Measurements from ENCODE around the gene RAMP1.

The RAMP1 gene

DNA sequence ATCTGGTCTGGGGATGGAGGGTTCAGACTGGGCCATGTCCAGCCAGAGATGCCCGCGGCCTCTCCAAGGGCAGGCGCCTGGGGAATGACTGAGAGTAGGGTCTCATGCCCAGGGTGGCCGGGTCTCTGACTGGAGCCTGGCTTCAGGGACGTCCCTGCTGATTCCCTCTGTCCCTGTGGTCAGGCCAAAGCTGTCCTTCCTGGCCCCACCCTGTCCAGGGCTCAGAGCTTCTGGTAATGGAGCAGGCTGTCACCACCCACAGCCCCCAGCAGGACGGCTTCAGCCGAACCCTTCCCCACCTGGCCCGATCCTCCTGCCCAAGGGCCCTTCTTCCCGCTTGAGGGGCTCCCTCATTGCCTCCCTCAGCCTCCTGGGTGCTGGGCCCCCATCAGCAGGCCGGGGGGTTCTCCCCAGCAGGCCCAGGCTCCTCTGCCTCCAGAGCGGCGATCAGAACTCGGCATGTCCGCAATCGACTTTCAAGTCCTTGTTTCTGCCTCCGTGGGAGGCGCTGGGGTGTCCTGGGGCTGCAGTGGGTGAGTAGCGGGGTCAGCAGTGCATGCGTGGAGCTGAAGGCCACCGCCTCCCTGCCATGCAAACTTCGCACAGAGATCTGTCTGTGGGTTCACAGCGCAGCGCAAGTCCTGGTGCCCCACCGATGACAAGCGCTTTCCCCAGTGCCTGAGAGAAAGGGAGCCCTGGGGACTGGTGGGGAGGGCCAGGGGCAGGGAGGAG is 18.3 kb downstream of the RAMP1 start:
- DNase-seq = no peak

DNA sequence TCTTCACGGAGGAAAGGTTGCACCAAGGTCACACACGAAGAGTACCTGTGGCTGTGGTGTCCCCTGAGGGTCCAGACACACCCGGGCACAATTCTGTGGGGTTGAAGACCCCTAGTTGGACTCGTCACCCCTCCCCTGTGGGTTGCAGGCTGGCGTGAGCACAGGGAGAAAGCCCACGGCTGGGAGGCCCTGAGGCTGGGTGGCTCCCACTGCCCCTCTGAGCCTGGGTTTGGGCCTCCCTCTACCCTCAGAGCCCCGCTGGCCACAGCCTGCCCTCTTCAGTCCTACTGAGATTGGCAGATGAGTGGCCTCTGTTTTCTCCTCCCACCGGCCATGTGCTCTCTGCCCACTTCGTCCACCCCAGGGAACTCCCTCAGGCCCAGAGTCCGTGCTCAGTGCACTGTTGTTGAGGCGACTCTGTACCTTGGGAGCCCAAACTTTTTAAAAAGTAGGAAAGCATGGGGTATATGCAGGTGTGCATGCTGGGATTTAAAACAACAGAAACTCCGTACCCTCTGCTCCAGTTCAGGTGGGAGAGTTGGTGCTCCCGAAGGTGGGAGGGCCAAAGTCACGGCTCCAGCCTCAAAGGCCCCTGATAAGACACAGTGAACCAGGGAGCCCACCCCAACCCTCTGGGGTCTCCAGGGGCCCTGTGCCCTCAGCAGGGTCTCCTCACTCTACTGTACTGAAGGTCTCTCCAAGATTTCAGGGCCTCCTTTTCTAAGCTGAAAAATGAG is 19.1 kb downstream of the RAMP1 start:
- no peak for DNase-seq

DNA sequence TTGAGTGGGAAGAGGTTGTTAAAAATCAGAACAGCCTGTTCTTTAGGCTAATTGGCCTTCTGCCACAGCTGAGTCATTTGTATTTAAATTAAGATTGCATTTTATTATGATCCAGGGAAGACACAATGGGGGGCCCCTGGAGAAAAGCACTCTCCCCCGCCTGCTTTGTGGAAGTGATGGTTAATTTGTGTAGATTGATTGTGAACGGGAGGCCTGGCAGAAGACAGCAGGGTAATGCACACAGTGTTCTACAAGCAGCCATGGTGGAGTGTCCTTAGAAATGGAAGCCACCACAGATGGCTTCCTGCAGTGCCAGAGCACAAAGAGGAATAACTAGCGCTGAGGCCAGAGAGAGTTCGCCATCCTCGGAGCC is 19.6 kb downstream of the RAMP1 start:
- DNase-seq = no peak

DNA sequence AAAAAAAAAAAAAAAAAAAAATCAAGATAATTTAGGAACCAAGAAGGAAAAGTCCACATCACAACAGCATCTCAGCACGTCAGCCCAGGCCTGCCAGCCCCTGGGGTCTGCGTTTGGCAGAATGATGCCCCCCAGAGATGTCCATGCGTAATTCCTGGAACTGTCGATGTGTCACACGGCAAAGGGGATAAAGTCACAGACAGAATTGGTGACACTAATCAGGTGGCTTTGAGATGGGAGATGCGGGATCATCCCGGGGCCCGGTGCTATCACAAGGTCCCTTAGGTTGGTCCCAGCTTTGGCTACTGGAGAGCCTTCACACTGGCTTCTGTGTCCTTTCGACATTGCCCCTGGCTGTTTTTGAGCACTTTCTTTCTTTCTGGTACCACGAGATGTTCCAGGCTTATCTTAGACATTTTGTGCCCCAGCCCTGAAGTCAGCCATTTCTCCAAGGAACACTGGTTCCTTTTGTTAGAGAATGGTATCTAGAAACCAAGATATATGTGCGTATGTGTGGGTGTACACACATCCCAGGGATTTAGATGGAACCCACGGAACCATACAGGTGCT is 20.7 kb downstream of the RAMP1 start:
- DNase-seq = no peak

DNA sequence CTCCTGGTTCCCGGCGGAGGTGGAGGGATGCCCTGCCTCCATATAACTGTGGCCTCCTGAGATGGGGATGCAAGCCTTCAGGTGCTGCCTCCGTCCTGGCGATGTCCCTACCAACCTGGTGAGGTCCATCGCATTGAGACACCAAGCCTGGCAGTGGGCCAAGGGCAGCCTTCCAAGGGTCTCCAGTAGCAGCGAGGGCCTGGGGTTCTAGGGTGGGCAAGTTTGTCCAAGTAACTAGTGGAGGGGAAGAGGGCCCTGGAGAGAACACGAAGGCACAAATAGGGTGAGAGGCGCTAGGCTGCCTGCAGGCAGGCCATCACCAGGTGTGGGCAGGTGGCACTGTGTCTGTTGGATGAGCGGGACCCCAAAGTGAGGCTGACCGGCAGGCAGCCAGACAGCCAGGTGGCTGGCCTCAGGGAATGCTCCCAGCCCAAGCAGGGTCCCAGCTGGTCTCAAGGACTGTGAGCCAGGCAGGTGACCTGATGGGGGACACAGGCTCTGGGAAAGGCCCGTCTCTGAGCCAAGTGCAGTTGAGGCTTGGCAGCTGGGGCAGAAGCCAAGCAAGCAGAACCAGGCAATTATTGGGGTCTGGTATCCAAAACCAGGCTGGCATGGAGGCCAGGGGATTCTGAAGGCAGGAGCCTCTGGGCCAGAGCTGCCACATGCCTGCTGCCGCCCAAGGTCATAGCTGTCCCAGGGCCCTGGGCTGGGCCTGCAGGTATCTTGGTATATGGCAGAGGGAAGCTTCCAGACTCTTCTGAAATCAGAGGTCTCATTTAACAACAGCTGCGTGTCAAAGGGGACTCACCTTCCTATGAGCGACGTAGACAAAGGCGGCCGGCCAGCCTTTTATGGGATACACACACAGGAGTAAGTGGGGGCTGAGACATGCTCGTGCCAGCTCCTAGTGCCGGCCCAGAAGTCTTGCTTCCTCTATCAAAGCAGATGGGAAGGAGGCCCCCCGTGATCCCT is 23.4 kb downstream of the RAMP1 start:
- DNase-seq = no peak

DNA sequence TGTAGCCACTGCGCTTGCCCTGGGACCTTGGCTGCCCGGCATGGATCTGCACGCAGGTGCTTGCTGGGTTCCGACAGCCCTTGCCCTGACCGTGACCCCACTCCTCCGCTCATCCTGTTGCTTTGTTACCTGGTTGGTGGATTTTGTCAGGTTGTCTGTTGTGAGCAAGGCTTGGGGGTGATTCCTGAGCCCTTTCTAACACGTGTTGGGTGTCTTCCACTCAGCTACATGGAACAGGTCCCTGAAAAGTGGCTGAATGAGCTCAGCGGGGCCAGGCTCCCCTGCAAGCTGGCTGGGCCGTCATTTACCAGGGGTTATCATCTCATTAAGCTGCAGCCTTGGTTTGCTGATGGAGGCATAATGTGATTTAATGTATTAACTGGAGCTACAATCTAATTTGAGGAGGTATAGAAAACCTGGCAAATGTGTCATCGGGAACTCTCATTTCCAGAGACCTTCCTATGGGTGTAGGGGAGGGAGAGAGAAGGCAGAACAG is 24.6 kb downstream of the RAMP1 start:
- no peak for DNase-seq

DNA sequence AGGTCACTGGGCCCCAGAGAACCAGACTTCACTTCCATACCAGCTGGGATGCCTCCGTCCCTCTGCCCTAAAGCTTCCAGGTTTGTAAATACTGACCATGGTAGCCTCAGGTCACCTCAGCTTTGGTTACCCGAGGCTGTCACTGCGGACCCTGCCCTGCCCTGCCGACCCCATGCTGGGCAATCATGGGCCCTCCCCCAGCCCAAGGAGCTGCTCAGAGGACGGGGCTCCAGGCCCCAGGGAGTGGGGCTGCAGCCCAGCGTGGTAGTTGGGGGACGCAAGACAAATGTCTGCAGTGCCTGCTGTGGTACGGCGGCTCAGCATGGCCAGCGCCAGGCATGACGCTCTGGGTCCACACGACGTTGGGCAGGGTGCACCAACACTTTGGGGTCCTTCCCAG is 25.3 kb downstream of the RAMP1 start:
- DNase-seq = no peak

DNA sequence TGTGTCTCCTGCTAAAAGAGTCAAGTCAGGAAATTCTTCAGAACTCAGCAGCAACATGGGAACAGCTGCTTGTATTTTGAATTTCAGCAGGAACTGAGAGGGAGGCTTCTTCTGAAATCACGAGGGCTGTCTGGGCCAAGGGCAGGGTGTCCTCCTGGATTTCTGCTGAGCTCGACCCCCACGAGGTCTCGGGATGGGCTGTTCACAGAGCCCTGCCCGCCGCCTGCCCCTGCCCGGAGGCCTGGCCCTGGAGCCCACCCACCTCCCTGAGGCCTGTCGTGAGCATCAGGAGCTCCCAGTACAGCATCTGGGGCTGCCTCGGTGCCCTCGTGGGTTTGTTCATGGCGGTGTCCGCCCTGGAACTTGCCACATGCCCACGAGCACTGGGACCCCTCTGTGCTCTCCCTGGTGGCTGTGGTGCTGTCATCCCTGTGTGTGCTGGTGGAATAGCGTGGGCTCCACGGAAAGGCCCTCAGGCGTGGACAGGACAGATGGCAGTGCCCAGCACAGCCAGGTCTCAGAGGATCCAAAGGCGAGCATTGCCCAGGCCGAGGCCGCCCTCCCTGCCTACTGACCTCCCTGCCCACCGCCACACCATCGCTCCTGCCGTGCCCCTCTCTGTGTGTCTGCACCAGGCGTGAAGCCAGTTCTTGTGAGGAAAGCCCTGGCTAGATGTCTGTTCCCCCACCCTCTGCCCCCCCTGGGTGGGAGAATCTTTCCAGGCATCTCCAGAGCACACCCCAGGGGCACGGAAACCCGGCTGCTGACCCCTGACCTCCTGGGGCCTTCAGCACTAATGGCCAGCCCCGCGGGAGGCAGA is 25.9 kb downstream of the RAMP1 start:
- DNase-seq = no peak

DNA sequence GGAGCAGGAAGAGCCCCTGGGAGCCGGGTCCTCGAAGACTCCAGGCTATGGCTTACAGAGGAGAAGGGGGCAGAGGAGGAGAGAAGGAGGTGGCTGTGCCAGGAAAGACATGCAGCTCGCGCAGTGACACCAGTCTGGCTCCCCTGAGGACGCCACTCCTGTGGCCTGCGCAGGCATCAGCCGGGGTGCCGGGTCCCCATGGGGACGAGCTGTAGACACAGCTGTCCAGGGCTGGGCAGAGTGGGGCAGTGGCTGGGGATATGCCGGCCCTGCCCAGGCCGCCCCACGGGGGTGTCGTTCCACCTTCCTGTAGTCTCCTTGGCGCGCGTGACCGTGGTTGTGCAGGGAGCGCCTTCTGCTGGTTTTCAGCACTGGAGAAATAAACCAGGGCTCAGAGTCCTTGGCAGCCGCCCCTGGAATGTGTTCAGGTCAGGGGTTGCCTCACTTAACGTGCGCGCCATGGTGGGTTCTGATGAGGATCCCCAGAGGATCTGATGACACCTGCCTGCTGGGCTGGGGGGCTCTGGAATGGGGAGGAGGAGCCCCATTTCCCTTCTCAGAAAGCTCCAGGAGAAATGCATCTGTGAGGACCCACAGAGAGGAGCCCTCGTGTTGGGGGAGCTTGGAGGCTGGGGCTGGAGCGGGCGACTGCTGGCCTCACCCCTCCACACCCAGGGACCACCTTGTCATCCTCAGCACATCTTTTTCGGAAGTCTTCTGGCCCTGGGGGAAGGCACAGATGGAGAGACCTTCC is 26.7 kb downstream of the RAMP1 start:
- DNase-seq = no peak

DNA sequence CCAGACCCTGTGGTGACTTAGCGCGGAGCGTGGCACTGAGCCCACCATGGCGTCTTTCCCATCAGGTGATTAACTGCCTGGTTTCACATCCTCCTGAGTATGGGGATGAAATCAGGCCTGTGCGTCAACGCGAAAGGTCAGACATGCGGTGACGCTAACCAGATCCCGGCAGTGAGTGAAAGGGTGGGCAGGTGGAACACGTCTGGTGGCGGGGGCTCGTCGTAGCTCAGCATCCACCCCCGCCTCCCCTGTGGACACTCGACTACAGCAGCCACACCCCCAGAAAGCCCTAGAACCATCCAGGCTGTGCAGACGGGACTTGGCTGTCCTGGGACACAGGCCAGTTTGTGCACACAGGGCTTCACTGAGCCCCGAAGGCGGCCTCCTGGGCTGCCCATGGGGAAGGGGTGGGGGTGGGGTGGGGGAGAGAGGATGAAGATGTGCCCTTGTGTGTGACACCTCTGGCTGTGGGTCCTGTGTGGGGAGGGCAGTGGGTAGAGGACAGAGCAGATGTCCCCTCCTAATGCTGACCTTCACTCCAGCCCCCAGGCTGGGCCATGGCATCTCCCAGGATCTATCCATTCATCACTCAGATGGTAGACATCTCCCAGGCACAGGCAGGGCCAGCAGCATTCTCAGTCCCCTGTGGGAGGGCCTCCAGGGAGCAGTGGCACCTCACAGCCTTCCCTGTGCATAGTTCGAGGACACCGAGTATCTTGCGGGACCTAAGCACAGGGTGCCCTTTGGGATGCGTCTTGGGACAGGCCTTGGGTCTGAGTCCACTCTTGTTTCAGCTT is 27.5 kb downstream of the RAMP1 start:
- DNase-seq = no peak

DNA sequence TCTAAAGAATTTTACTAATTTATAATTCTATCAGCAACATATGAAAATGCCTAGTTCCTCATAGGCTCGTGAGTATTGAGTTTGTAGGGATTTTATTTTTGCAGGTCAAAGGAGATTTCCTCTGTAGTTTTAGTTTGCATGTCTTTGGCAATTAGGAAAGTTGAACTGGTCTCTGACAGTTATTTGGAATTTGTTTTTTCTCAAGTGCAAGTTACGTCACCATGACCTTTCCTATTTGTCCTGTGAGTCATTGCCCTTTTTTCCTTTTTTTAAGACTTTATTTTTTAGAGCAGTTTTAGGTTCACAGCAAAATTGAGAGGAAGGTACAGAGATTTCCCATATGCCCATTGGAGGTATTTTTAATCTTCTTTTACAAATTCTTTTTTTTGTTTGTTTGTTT is 29.0 kb downstream of the RAMP1 start:
- no peak for DNase-seq

DNA sequence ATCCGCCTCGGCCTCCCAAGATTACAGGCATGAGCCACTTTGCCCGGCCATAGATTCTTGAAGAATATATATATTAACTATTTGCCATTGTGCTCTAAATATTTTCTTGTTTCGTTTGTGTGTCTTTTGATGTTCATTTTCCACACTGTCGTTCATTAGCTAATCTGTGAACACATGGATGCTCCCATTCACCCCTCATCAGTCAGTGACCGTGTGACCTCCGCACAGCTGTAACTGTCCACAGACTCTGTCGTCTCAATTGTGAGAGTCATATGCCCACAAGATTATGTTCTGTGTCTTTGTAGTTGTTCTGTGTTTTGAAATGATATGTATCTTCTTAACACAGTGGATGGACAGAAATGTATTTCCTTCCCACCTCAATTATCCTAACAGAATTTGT is 29.6 kb downstream of the RAMP1 start:
- no peak for DNase-seq

DNA sequence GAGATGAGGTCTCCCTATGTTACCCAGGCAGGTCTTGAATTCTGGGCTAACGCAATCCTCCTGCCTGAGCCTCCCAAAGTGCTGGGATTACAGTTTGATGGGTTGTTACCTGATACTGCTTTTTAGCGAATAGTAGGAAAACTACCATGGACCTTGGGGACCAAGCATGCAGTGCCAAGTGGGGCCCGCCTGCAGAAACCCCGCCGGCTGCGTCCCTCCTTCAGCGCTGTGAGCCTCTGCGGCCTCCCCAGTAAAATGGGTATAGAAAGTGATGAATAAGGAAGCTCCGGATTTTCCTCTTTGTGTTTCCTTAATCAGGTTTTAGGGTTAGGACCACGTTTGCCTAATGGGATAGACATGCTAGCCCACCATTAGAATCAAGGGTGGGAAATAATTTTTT is 30.4 kb downstream of the RAMP1 start:
- no peak for DNase-seq

DNA sequence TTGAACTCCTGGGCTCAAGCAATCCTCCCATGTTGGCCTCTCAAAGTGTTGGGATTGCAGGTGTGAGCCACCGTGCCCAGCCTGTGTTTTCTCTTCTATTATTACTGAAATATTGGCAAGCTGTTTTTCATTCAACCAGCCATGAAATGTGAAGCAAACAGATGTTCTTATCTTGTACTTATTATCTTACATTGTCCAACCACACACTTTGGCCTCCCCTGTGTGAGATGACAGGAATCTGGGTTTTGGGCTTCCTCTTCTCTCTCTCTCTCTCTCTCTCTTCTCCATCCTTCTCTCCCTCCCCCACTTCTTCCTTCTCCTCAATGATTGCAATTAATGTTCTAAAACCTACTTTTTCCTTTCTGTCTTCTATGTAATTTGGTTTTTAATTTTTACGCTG is 33.1 kb downstream of the RAMP1 start:
- DNase-seq = no peak

DNA sequence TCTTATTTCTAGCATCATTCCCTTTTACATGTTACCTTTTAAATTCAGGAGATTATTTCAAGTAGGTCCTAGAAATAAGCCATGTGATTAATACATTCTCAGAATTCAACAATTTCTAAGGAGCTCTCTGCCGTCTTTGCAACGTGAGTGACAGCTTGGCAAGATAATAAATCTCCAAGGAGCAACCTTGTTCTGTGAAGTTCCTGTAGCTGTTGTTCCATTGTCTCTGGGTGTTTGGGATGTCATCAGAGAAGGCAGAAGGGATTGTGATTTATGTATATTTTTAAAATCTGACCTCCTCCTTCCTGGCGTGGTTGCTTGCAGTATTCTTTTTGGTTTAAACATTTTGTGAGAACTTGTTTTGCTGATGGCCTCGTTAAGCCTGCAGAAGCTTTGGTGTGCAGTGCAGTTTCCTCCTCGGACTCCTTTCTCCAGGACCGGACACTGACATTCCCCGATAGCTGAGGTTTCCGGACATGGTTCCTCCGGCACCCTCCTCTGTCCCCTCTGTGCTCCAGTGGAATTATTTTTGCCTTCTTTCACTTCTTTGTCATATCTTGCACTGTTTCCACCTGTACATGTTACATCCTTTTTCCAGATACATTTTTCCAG is 33.7 kb downstream of the RAMP1 start:
- DNase-seq = no peak

DNA sequence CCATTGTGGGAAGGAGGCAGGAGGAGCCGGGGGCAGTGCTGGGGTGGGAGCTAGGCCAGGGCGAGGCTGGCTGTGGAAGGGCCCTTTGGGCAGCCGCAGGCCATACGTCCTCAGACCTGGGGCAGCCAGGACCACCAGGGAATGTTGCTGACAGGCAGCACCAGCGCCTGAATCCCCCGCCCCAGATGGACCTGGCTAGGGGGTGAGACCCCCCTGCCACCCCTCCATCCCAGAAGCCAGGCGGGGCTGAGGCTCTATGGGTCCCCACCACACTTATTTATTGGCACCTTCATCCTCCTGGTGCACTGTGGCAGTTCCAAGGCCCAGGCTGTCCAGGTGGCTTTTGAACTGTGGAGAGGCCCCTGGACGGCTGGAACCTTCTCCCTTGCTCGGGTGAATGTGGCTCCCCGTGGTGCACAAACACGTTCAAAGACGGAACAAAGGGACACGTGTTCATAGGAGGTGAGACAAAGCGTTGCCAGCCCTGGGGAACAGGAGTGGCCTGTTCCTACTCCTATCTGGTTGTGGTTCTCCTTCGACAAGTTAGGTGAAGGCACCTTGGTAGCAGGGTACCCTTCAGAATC is 35.1 kb downstream of the RAMP1 start:
- no peak for DNase-seq

DNA sequence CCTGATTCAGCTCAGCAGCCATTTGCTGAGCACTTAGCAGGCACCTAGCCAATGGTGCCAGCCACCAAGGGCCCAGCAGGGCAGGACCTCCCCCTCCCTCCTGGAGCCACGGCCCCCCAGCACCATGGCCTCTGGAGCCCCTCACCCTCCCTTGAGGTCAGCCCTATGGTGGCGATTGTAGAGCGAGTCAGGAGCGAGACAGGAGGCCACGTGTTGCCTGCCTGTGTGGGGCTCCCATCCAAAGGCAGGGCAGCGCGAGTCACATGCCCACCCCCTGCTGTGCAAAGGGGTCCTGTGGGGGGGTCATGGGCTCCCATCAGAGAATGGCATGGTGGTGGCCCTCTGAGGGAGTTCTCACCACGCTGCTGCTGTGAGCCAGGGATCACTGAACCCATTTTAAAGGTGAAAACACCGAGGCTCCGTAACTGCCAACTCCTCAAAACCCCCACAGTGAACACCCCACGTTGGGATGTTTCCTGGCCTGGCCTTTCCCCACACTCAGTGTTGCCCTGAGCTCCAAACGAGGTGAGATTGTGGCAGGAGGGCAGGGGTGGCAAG is 35.6 kb downstream of the RAMP1 start:
- no peak for DNase-seq

DNA sequence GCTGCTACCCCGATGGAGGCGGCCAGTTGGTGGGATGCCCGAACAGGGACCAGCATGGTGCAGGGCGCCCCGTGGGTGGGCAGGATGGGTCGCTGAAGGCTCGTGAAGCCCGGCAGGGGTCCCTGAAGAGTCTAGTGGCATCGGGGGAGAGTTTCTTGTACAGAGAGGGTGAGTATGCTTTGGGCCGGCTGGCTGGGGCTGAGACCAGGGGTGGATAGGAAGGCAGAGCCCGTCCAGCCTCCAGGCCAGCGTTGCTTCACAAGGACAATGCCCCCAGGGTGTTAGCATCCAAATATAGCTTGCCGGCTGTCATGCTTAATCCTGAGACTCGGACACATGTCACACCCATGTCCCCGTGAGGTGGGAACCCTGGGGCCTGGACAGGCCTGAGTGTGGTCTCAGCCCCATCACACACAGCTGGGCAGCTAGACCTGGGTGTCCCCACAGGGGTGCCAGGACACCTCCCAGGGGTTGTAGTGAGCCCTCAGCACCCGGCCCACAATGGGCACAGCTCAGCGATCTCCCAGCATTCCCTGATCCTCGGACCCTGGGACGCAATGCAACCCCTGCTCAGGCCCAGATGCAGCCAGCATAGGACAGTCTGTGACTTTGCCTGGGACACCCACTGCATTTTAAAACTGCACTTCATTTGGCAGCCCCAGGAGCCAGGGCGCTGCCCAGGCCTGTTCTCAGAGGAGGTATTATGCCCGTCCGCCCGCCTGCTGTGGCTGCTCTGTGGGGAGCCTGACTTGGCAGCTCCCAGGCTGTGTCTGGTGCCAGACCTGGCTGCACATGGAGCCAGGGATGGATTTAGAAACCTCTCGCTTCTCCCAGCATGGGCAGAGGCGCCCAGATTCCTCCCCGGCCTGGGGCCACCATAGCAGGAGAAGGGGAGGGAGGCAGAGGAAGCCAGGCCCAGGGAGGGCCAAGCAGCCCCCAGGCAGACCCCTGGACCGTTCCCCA is 36.4 kb downstream of the RAMP1 start:
- no peak for DNase-seq

Data from cerebellar nuclear complex (tissue), 1 donor.